Neural progenitor cell (in vitro differentiated cells): ENCODE results near the gene PARP16.

Experiments used
- EZH2 ChIP-seq: fragments of 200-600 bp; sonication (generic); IDR thresholded peaks from 2 replicates; pipeline ENCODE4 v1.6.1; 2017; ENCODE audit warnings: antibody characterized with exemption, mild to moderate bottlenecking, moderate library complexity
- EZH2phosphoT487 ChIP-seq: fragments of 200-600 bp; sonication (generic); IDR thresholded peaks from 2 replicates; pipeline ENCODE4 v1.6.1; 2017; ENCODE audit warnings: antibody characterized with exemption
- TF ChIP-seq, protein P1 (sequence below): fragments of 200-600 bp; sonication (generic); IDR thresholded peaks from 2 replicates; pipeline ENCODE4 v1.5.1; 2017; ENCODE audit warnings: antibody characterized with exemption, mild to moderate bottlenecking

- TF ChIP-seq, protein P1, sequence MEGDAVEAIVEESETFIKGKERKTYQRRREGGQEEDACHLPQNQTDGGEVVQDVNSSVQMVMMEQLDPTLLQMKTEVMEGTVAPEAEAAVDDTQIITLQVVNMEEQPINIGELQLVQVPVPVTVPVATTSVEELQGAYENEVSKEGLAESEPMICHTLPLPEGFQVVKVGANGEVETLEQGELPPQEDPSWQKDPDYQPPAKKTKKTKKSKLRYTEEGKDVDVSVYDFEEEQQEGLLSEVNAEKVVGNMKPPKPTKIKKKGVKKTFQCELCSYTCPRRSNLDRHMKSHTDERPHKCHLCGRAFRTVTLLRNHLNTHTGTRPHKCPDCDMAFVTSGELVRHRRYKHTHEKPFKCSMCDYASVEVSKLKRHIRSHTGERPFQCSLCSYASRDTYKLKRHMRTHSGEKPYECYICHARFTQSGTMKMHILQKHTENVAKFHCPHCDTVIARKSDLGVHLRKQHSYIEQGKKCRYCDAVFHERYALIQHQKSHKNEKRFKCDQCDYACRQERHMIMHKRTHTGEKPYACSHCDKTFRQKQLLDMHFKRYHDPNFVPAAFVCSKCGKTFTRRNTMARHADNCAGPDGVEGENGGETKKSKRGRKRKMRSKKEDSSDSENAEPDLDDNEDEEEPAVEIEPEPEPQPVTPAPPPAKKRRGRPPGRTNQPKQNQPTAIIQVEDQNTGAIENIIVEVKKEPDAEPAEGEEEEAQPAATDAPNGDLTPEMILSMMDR, result no peak
- TF ChIP-seq EZH2phosphoT487 (no peak), EZH2 (no peak)
Observed at GRCh38 chr15:65334586-65335231, 48.0 kb upstream of the PARP16 start.
